Neural progenitor cell (in vitro differentiated cells): ENCODE data around the gene PMEPA1.

ENCODE experiments used
- EZH2 ChIP-seq: fragments of 200-600 bp; sonication (generic); IDR thresholded peaks from 2 replicates; pipeline ENCODE4 v1.6.1; 2017; ENCODE audit warnings: antibody characterized with exemption, mild to moderate bottlenecking, moderate library complexity
- EZH2phosphoT487 ChIP-seq: fragments of 200-600 bp; sonication (generic); IDR thresholded peaks from 2 replicates; pipeline ENCODE4 v1.6.1; 2017; ENCODE audit warnings: antibody characterized with exemption
- TF ChIP-seq, protein P1 (sequence below): fragments of 200-600 bp; sonication (generic); IDR thresholded peaks from 2 replicates; pipeline ENCODE4 v1.5.1; 2017; ENCODE audit warnings: antibody characterized with exemption, mild to moderate bottlenecking

DNA sequence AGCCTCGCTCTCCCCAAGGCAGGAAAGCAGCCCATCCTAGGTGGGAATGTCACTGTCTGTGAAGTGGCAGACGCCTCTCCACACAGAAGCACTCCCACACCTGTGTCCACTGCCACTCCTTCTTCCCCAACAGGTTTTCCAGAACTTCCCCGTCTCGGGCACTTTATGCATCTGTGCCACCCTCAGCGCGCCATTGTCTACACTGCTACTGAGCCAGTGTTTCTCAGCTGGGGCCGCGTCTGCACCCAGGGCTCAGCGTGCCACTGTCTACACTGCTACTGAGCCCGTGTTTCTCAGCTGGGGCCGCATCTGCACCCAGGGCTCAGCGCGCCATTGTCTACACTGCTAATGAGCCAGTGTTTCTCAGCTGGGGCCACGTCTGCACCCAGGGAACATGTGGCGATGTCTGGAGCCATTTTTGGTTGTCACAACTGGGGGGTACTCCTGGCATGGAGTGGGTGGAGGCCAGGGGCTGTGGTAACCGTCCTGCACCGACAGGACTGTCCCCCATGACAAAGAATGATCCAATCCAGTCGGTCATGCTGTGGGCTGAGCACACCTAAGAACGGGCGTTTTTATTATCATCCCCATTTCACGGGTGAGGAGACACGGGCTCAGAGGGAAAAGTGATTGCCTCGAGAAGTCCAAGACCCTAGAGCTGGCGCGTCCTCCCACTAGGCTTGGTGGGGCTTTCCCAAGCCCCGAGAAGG, 47.9 kb downstream of the PMEPA1 start:
- TF ChIP-seq, protein P1, sequence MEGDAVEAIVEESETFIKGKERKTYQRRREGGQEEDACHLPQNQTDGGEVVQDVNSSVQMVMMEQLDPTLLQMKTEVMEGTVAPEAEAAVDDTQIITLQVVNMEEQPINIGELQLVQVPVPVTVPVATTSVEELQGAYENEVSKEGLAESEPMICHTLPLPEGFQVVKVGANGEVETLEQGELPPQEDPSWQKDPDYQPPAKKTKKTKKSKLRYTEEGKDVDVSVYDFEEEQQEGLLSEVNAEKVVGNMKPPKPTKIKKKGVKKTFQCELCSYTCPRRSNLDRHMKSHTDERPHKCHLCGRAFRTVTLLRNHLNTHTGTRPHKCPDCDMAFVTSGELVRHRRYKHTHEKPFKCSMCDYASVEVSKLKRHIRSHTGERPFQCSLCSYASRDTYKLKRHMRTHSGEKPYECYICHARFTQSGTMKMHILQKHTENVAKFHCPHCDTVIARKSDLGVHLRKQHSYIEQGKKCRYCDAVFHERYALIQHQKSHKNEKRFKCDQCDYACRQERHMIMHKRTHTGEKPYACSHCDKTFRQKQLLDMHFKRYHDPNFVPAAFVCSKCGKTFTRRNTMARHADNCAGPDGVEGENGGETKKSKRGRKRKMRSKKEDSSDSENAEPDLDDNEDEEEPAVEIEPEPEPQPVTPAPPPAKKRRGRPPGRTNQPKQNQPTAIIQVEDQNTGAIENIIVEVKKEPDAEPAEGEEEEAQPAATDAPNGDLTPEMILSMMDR = no peak
- TF ChIP-seq EZH2 = no peak
- no peak for TF ChIP-seq EZH2phosphoT487
